Right ventricle myocardium superior (tissue), 1 donor: ENCODE measurements around the gene ZNF274. TPM values are rescaled to one million over a fixed set of nuclear protein-coding genes. Genes with fewer than 3 reads are reported as not detected.
A peak's percentile ranks its signal among the peaks of the same experiment; 100 is the strongest.
"Not testable (repeated sequence)": the region's sequence is repeated elsewhere in the genome, so short reads cannot be mapped to it uniquely, and the experiment has no call there.

Source experiments
- ATAC-seq: fragments of 200-7000 bp; cut with Tn5 transposase; one replicate; pipeline ENCODE4 v1.9.1; 2020; ENCODE audit warnings: mild to moderate bottlenecking; ENCODE audit not compliant: poor library complexity
- DNase-seq: peaks from one replicate; pipeline ENCODE4 v3.0.0-alpha.2; 2020
- intact Hi-C: fragments of 100-400 bp; cut with DNase I; formaldehyde crosslinking; loops from one replicate; pipeline ENCODE4 v1.11.2; 2022
- long read RNA-seq: library from polyadenylated mRNA; unstranded; transcript quantifications from one replicate; pipeline ENCODE4 v2.0.0, GENCODE V29; 2021
- total RNA-seq: library from RNA; stranded (reverse); fragmentation: NEBNext Ultra II Directional; extraction: Animal tissue kit (Norgen Biotek cat#: 25700); gene quantifications from one replicate; pipeline ENCODE4 v1.2.1, GENCODE V29; 2021
- donor health status: DM: no; HTN: yes; CAD: no; lungs with severe emphysema.

Gene ZNF274
- 17.4 TPM for total RNA-seq
- long read RNA-seq, full-length matches to known transcripts: 57 of 80 reads
- long read RNA-seq, partial matches to known transcripts: 11 of 80 reads
- long read RNA-seq, other reads (novel, unspliced or antisense): 12 of 80 reads

- intact Hi-C loops: loop anchor here (5.0 kb wide), 1 partner anchor 124 kb away; the partner anchor contains the start of gene ERVK3-1
- DNase-seq (peak; percentile 97), ATAC-seq (peak; percentile 98)
Measured at GRCh38 chr19:58182989-58183816, at the start of gene ZNF274. Gene ZNF274, plus strand, starts transcription at chr19:58183061. Its CDS starts 905 bp downstream, at chr19:58183966.

GRCh38 chr19:58134244-58134643 is 48.6 kb upstream of the ZNF274 start:
- intact Hi-C loops: loop anchor here (10.0 kb wide), 1 partner anchor 159 kb away; the partner anchor contains the start of gene C19orf18
- no peak for DNase-seq
- ATAC-seq: no peak

- intact Hi-C loops: no loop called here
- DNase-seq: no peak
- ATAC-seq: no peak
Measured at GRCh38 chr19:58145849-58146248, 37.0 kb upstream of the ZNF274 start.

GRCh38 chr19:58147475-58147874 is 35.4 kb upstream of the ZNF274 start:
- not testable (repeated sequence) for ATAC-seq, DNase-seq

GRCh38 chr19:58150328-58150921 is 32.4 kb upstream of the ZNF274 start, which contains the start of gene ZNF329:
Gene ZNF329, minus strand, starts transcription at chr19:58150789. Its CDS starts 21,286 bp downstream, at chr19:58129503.
- intact Hi-C loops: loop anchor here (10.0 kb wide), 2 partner anchors 746 to 1046 kb away; no protein-coding TSS in a partner anchor
- peak; percentile 92 for DNase-seq
- ATAC-seq: peak; percentile 78

More at GRCh38 chr19:58147475-58147874, 35.4 kb upstream of the ZNF274 start:
- intact Hi-C loops: not testable (repeated sequence)

GRCh38 chr19:58153386-58153785 is 29.5 kb upstream of the ZNF274 start:
- ATAC-seq: no peak
- no peak for DNase-seq
- intact Hi-C loops: loop anchor here (10.0 kb wide), 2 partner anchors 749 to 1049 kb away; no protein-coding TSS in a partner anchor

- intact Hi-C loops: loop anchor here (2.0 to 10.0 kb wide), 3 partner anchors 131 to 1049 kb away; no protein-coding TSS in a partner anchor
Measured at GRCh38 chr19:58154287-58154678, 28.6 kb upstream of the ZNF274 start.

GRCh38 chr19:58154679-58155648 is 27.9 kb upstream of the ZNF274 start:
- peak; percentile 98 for ATAC-seq
- intact Hi-C loops: loop anchor here (2.0 to 10.0 kb wide), 4 partner anchors 132 to 1050 kb away; no protein-coding TSS in a partner anchor
- peak; percentile 98 for DNase-seq

More at GRCh38 chr19:58154287-58154678, 28.6 kb upstream of the ZNF274 start:
- peak; percentile 69 for DNase-seq
- peak; percentile 43 for ATAC-seq

- ATAC-seq: no peak
- intact Hi-C loops: loop anchor here (5.0 to 10.0 kb wide), 3 partner anchors 420 to 1052 kb away; no protein-coding TSS in a partner anchor
- no peak for DNase-seq
Measured at GRCh38 chr19:58157045-58157728, 25.7 kb upstream of the ZNF274 start.

GRCh38 chr19:58166268-58166667 is 16.6 kb upstream of the ZNF274 start:
- intact Hi-C loops: no loop called here
- ATAC-seq (no peak), DNase-seq (no peak)

- DNase-seq: no peak
- no peak for ATAC-seq
- intact Hi-C loops: no loop called here
Measured at GRCh38 chr19:58166708-58167280, 16.1 kb upstream of the ZNF274 start.

- intact Hi-C loops: no loop called here
- no peak for ATAC-seq
- DNase-seq: no peak
Measured at GRCh38 chr19:58170860-58171259, 12.0 kb upstream of the ZNF274 start.

GRCh38 chr19:58181902-58182576 is 822 bp upstream of the ZNF274 start:
- intact Hi-C loops: loop anchor here (5.0 kb wide), 1 partner anchor 125 kb away; the partner anchor contains the start of gene ERVK3-1
- DNase-seq (peak; percentile 56), ATAC-seq (no peak)

- ATAC-seq (no peak), DNase-seq (no peak)
- intact Hi-C loops: loop anchor here (5.0 kb wide), 1 partner anchor 125 kb away; the partner anchor contains the start of gene ERVK3-1
Measured at GRCh38 chr19:58182577-58182988, 278 bp upstream of the ZNF274 start.

- intact Hi-C loops: loop anchor here (5.0 kb wide), 1 partner anchor 123 kb away; the partner anchor contains the start of gene ERVK3-1
- no peak for ATAC-seq
- DNase-seq: peak; percentile 73
Measured at GRCh38 chr19:58183817-58184215, 955 bp downstream of the ZNF274 start.
